Osteocyte (in vitro differentiated cells): ENCODE results near the gene NSUN5. TPM values are rescaled to one million over a fixed set of nuclear protein-coding genes. Genes with fewer than 3 reads are reported as not detected.
"Not testable (repeated sequence)": the region's sequence is repeated elsewhere in the genome, so short reads cannot be mapped to it uniquely, and the experiment has no call there.

ENCODE experiments used
- DNase-seq: peaks from one replicate; pipeline ENCODE4 v3.0.0; 2021; ENCODE audit warnings: mixed read lengths; ENCODE audit not compliant: unreplicated experiment; ENCODE audit errors: extremely low spot score
- H3K27ac Mint-ChIP-seq: one replicate; pipeline ENCODE4 v1.8.0; 2021; ENCODE audit warnings: mild to moderate bottlenecking, mixed read lengths; ENCODE audit not compliant: unreplicated experiment
- H3K27me3 Mint-ChIP-seq: one replicate; pipeline ENCODE4 v1.8.0; 2021; ENCODE audit warnings: mixed read lengths; ENCODE audit not compliant: unreplicated experiment
- H3K36me3 Mint-ChIP-seq: one replicate; pipeline ENCODE4 v1.8.0; 2021; ENCODE audit warnings: mixed read lengths; ENCODE audit not compliant: unreplicated experiment
- H3K4me1 Mint-ChIP-seq: one replicate; pipeline ENCODE4 v1.8.0; 2021; ENCODE audit warnings: mixed read lengths; ENCODE audit not compliant: unreplicated experiment
- H3K4me3 Mint-ChIP-seq: one replicate; pipeline ENCODE4 v1.8.0; 2021; ENCODE audit warnings: mild to moderate bottlenecking, moderate library complexity, mixed read lengths; ENCODE audit not compliant: unreplicated experiment
- H3K9me3 Mint-ChIP-seq: one replicate; pipeline ENCODE4 v1.8.0; 2021; ENCODE audit warnings: mixed read lengths; ENCODE audit not compliant: unreplicated experiment
- CTCF ChIP-seq: fragments of 200-600 bp; sonication (generic); IDR thresholded peaks from 2 replicates; pipeline ENCODE4 v1.5.0; 2021; ENCODE audit warnings: antibody characterized with exemption, mild to moderate bottlenecking, moderate library complexity
- total RNA-seq: library from RNA; stranded (reverse); gene quantifications from 2 replicates; pipeline ENCODE4 v1.2.1, GENCODE V29; 2021

NSUN5 gene
- total RNA-seq, 1 donor from 2014 or later: 22.6 TPM

- Mint-ChIP-seq H3K9me3 (no peaks in the 10 kb centered on the region), H3K27ac (no peak overlapping the region), H3K27me3 (no peaks in the 10 kb centered on the region), H3K4me1 (peaks cover 6% of the 10 kb centered on the region), H3K4me3 (no peak overlapping the region), H3K36me3 (no peaks in the 10 kb centered on the region)
- no peak for DNase-seq
- no peak for TF ChIP-seq CTCF
Observed at GRCh38 chr7:73313521-73313906, 4.9 kb upstream of the NSUN5 start.

GRCh38 chr7:73312831-73313520 is 4.3 kb upstream of the NSUN5 start:
- Mint-ChIP-seq H3K27ac (no peak overlapping the region), H3K4me3 (no peak overlapping the region), H3K27me3 (no peaks in the 10 kb centered on the region), H3K9me3 (no peaks in the 10 kb centered on the region), H3K36me3 (no peaks in the 10 kb centered on the region), H3K4me1 (peaks cover 9% of the 10 kb centered on the region)
- no peak for TF ChIP-seq CTCF
- DNase-seq: no peak

- H3K27ac Mint-ChIP-seq, H3K27me3 Mint-ChIP-seq, DNase-seq, H3K9me3 Mint-ChIP-seq, H3K4me3 Mint-ChIP-seq, H3K36me3 Mint-ChIP-seq: not testable (repeated sequence)
- H3K4me1 Mint-ChIP-seq: peaks cover 14% of the 10 kb centered on the region
Observed at GRCh38 chr7:73311421-73311820, 2.8 kb upstream of the NSUN5 start.

- H3K4me1 Mint-ChIP-seq: peaks cover 14% of the 10 kb centered on the region
- TF ChIP-seq CTCF: no peak
- no peaks in the 10 kb centered on the region for H3K9me3 Mint-ChIP-seq
- no peaks in the 10 kb centered on the region for H3K27me3 Mint-ChIP-seq
- H3K4me3 Mint-ChIP-seq: peak overlapping the region; percentile 90
- peaks cover 11% of the 10 kb centered on the region for H3K36me3 Mint-ChIP-seq
- H3K27ac Mint-ChIP-seq: peak overlapping the region; percentile 86
- DNase-seq: no peak
Observed at GRCh38 chr7:73308074-73308664, 457 bp downstream of the NSUN5 start.

GRCh38 chr7:73307436-73307835 is 1.2 kb downstream of the NSUN5 start:
- Mint-ChIP-seq H3K36me3 (peaks cover 11% of the 10 kb centered on the region), H3K9me3 (no peaks in the 10 kb centered on the region), H3K4me3 (peak overlapping the region; percentile 90), H3K27ac (peak overlapping the region; percentile 86), H3K27me3 (no peaks in the 10 kb centered on the region), H3K4me1 (peaks cover 14% of the 10 kb centered on the region)
- TF ChIP-seq CTCF: no peak
- DNase-seq: no peak

- H3K36me3 Mint-ChIP-seq: peaks cover 11% of the 10 kb centered on the region
- H3K27ac Mint-ChIP-seq, DNase-seq, H3K4me3 Mint-ChIP-seq, H3K27me3 Mint-ChIP-seq, H3K9me3 Mint-ChIP-seq: not testable (repeated sequence)
- H3K4me1 Mint-ChIP-seq: peaks cover 12% of the 10 kb centered on the region
Observed at GRCh38 chr7:73304612-73305387, 3.8 kb downstream of the NSUN5 start.
